ENCODE results near the gene PRKCE.
"Not testable (repeated sequence)": the region's sequence is repeated elsewhere in the genome, so short reads cannot be mapped to it uniquely, and the experiment has no call there.

PRKCE gene

DNA sequence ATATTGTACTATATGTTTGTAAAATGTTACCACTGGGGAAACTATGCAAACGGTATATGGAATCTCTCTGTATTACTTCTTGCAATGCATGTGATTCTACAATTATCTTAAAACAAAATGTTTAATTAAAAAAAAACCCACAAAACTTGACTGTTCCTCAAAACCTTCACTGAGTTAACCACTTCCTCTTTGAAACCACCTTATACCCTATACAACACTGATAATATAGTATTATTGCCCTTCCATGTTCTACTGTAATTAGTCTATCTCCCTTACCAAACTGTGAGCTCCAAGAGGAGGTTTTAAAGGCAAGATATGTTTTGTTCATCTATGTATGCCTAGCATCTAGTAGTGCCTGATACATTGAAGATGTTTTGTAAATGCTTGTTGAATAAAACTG lies 572.0 kb downstream of the PRKCE start:
- DNase-seq = not testable (repeated sequence)

DNA sequence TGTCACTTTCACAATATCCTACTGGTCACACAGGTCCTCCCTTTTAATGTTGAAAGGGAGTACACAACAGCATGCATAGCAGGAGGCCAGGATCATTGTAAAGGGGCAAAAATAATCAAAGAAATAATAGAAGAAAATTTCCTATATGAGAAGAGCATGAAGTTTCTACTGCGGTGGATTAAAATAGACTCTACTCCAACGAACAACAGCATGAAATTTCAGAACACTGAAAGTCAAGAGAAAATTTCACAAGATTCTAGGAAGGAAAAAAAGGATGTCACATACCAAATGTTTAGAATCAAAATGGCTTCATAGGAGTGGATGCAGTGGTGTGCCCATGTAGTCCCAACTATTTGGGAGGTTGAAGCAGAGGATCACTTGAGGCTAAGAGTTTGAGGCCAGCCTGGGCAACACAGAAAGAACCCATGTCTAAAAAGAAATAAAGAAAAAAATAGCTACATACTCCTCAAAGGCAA lies 573.7 kb downstream of the PRKCE start:
- DNase-seq = no peak

DNA sequence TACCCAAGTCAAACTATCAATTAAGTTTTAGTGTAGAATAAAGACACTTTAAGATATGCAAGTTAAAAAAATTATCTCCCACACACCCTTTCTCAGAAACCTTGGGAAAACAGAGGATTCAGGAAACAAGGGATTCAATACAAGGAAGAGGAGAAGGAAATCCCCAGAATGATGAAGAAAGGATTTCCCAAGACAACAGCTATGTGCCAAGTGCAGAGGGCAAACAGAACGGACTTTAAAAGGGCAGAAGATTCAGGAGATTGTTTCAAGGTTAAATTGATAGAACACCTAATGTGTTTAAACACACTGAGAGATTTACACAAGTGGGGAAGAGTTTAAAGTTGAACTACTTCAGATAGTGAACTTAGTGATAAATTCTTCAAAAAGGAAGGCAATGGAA lies 574.3 kb downstream of the PRKCE start:
- no peak for DNase-seq

DNA sequence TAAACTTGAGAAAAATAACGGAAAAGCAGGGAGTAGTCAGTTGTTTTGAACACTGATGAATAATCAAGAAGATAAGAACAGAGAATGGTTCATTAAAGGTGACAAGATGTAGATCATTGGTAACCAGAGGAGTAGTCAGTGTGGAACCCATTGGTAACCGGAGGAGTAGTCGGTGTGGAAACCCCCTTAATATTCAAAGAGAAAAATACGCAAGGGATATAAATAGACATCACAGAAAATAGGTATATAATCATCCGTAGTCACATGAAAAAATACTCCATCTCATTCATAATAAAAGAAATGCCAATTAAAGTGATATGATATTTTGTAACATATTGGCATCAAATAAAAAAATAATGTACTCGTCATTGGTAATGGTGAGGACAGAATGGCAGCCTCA lies 575.1 kb downstream of the PRKCE start:
- DNase-seq = no peak

DNA sequence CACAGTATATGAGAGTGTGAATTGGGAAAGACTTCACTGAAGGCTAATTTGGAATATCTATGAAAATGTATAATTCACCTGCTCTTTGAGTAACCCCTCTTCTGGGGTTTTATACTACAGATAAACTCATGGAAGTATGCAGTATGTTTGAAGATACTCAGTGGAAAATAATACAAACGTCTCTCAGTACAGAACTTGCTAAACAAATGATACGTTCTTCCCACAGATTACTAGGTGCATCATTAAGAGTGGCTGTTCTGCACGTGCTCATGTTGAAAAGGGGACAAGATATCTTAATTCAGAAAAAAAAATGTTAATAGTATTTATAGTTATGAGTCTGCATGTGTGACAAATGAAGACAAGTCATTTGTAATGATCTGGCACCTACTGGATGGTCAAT lies 575.5 kb downstream of the PRKCE start:
- no peak for DNase-seq

DNA sequence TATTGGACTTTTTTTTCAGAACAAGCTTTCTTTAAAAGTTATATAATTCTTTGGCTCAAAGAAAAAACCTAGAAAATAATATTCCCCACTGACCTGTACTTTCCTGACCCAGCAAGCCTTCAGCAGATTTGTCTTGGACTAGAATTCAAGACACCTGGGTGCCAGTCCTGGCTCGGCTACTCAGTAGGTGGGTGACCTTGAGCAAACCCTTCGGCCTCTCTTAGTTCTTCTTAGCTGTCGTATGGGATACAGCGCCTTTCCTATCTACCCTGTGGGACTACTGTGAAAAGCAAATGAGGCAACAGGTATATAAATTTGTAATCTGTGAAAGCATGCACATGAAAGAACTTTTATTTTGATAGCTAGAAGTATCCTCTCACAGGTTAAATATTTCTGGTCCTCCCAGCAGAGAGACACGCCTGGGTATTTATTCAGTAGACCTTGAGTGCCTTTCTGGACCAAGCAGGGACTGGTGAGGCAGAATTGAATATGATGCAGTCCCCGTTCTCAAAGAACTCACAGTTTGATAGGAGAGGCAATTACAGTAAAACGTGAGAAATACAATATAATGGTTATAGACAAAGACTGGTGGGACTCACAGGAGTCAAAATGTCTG lies 576.3 kb downstream of the PRKCE start:
- DNase-seq = no peak

DNA sequence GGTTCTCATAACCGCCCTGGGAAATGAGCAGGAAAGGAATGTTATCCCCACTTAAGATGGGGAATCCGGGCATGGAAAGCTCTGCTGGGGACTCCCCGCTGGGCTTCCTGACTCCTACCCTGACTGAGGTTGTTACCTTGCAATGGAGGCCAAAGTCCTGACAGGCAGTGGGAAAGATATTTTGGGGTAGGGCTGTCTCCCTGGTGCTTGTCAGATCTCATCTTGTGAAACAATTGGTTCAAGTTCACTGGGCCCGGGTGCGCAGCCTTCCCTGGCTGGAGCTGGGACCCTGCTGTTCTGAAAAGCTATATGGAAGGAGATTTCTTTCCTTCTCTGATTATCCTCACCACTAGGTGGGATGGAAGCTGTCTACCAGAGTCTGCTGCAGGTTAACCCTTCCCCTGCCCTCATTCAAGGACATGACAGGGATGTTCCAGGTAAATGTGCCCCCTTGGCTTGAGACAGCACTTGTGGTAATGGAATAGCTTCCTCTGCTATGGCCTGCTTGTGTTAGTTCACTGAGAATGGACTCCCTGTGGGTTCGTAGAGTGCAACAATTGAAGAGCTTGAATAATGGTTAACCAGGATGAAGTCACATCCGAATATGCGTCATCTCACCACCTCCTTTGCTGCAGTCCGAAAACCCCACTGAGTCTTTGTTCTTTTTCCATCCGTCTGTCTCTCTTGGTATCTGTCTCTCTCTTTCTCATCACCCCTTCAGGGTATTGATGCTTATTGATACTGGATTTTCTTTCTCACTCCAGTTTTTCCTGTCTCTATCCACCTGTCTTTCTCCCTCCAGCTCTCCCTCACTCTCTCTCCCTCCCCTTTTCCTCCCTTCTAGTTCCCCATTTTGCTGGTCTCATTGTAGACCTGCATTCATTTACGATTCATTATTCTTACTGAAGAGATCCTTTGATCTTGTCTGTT lies 577.9 kb downstream of the PRKCE start:
- DNase-seq = peak; percentile 15

DNA sequence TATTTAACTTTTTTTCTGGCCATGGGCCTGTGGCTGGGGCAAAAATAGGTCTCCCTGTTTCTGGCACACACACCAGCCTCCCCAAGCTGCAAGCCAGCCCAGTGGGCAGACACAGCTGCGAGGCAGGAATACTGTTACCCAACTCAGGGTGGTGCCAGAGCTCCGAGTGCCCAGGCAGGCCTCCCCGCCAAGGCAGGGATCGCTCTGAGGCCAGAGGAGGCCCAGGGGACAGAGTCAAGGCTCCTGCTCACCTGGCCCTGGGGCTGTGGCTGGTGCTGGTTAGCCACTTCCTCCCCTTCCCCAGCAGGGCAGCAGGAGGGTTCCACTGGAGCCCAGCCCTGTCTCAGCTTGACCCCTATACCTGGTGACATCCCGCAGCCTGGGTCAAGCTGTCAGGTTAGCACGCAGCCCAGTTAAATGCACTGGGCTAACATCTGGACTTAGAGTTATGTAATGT lies 578.7 kb downstream of the PRKCE start:
- no peak for DNase-seq

DNA sequence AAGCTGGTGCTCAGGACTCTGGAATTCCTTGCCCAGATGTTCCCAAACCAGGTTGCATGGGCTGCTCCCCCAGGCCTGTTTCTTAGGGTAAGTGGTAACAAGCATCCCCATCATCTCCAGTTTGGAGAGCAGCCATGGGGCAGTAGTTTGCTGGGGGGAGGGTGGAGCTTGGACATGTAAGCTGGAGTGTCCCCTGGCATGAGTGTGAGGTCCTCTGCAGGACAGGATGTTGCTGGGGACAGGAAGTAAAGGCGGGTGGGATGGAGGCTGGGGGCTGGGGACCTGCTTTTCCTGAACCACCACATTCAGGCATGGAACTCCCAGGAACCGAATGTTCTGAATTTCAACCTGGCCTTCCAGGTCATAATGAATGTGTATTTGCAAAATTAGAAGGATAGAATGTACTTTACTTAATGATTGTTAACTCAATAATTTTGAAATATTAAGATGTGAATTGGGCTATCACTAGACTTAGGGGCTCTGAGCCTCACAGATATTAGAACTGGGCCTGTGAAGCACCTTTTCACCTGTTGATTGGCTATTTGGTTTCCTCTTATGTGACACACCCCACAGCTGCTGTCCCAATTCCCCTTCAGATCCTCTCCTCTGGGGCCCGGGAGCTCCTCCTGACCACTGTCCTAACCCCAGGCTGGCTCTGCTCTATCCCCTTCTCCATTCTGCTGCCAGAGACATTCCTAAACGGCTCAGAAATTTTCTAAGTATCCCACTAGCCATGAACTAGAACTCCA lies 579.4 kb downstream of the PRKCE start:
- DNase-seq = no peak

DNA sequence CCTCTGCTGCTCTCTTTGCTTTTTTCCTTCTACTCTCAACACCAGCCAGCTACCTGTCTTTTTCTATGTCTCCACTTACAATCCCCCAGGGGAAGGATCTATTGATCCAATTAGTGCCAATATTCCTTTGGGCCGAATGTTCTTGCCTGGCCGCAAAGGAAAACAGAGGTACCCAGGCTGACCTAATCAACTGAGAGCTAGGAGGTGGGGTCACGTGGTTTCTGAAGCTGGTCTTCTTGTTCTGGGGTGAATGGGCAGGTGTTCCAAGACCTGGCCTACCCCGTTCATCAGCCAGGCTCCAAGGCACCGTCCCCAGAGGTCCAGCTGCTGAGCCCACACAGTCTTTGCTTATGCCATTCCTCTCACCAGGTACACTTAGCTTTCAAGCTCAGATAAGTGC lies 580.2 kb downstream of the PRKCE start:
- no peak for DNase-seq

DNA sequence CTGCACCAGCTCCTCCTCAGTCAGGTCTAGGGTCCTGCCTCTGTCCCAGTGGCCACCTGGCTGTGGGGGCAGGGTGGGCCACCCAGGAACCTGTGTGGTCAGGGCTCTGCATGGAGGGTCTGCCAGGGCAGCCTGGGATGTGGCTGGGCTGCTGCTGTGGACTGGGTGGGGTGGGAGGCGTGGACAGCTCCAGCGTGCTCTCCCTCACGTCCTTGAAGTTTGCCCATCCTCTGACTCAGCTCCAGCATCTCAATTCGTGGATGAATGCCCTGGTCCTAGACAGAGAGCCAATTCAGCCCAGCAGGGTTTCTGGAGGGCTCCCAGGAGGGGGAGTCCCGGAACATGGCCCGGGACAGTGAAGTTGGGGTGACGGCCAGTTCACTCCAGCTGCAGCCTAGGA lies 581.4 kb downstream of the PRKCE start:
- no peak for DNase-seq

DNA sequence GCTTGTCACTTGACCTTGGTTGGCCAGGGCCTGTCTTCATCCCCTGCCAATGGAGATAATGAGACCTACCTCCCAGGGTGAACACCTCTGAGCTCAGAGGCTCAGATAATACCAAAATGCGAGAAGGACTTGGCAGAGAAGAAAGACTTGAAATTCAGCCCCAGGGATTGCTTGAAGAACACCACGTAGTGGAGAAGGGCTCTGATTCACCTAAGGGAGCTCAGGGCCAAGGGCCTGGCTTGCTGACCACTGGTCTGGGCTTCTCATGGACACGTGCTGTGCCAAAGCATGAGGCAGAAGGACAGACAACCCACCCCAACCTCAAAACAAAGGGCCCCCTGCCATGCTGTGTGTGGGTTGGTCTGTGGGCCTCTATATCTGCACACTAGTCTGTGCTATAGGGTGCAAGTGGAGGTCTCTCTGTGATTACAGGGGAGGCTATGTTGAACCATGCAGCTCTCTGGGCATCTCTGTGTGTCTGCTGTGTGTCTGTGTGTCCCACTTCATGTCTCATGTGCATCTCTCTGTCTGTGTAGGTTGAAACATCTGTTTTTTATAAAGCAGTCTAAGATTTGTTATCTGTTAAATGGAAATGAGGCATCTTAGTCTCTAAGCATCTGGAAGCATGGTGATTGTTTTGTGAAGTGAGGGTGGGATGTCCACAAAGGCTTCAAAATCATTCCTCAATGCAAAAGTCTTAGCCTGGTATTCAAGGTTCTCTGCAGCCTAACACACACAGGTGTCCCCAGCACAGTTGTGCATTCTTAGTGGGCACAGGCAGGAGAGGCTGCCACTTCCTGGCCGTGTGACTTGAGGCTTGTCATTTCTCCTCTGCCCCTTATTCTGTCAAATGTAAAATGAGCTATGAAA lies 584.8 kb downstream of the PRKCE start:
- DNase-seq = no peak

DNA sequence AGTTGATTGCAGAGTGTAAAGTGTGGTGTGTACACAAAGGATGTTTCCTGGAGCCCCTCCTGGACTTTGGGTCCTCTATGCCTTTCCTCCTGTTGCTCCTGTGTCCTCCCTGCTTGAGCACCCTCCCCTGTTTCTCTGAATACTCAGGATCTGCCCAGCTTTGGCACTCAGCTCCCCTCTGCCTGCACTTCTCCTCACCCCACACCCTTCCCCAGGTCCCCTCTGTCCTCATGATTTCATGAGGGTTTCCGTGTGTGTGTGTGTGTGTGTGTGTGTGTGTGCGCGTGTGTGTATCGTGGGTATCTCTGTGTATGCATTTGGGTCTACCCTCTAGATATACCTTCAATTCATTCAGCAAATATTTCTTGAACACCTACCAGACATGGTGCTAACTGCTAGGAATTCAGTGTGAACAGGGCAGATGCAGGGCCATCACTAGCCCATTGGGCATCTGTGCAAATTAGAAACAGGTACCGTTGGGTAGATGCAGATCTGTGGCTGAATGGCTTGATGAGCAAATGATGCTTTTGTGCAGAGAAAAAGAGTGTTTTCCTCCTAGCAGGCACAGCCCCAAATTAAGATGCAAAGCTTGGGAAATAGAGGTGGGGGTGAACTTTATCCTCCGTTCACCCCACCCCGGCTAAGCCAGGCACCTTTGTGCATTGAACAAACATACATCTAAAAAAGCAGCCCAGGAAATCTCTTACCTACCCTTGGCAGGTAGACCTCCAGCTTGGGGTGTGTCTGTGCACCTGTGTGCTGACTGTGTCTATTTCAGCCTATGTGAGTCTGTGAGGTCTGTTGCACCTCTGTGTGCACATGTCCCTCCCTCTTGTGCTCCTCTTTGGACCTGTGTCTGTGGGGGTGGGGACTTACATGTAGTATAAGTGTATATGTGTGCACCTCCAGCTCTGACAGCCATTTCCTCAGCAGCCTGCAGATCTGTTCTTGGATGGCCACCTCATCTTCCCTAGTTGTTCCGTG lies 585.7 kb downstream of the PRKCE start:
- DNase-seq = no peak
